H4 (cell line): ENCODE measurements around the gene HINFP. TPM values are rescaled to one million over a fixed set of nuclear protein-coding genes. Genes with fewer than 3 reads are reported as not detected.

Experiments used
- total RNA-seq: library from RNA; depleted of rRNA; stranded (reverse); fragments of >200 nt; shearing (Covaris generic); gene quantifications from 2 replicates; pipeline ENCODE4 v1.2.3, GENCODE V29; 2014; rRNA removed

The HINFP gene
- total RNA-seq, 1 experiment from 2014 or later = 7.2 TPM

Other genes starting within 250 kb of the HINFP start
- gene CXCR5, start 237.7 kb upstream of the HINFP start, total RNA-seq = not detected in 2 replicates
- gene BCL9L, start 195.7 kb upstream of the HINFP start, total RNA-seq = 3.3 and 7.5 TPM in 2 replicates
- not detected in 2 replicates for gene UPK2, start 165.3 kb upstream of the HINFP start, total RNA-seq
- gene FOXR1, start 149.8 kb upstream of the HINFP start, total RNA-seq = not detected in 2 replicates
- gene CENATAC, start 123.4 kb upstream of the HINFP start, total RNA-seq = 11.9 and 14.4 TPM in 2 replicates
- 3,227 and 3,660 TPM in 2 replicates for gene RPS25, start 103.2 kb upstream of the HINFP start, total RNA-seq
- 118 and 134 TPM in 2 replicates for gene TRAPPC4, start 102.8 kb upstream of the HINFP start, total RNA-seq
- gene SLC37A4, start 90.7 kb upstream of the HINFP start, total RNA-seq = 21.7 and 26.6 TPM in 2 replicates
- 134 and 143 TPM in 2 replicates for gene HYOU1, start 64.4 kb upstream of the HINFP start, total RNA-seq
- gene VPS11, start 53.8 kb upstream of the HINFP start, total RNA-seq = 13.8 and 19.2 TPM in 2 replicates
- 6.2 and 16.4 TPM in 2 replicates for gene HMBS, start 36.7 kb upstream of the HINFP start, total RNA-seq
- gene DPAGT1, start 19.7 kb upstream of the HINFP start, total RNA-seq = 25.0 and 43.7 TPM in 2 replicates
- 2.3 and 5.1 TPM in 2 replicates for gene C2CD2L, start 14.2 kb upstream of the HINFP start, total RNA-seq
- 0.25 TPM in 1 of 2 replicates, not detected in the other for gene ABCG4, start 27.5 kb downstream of the HINFP start, total RNA-seq
- 14.3 and 14.7 TPM in 2 replicates for gene NLRX1, start 47.1 kb downstream of the HINFP start, total RNA-seq
- not detected in 2 replicates for gene NHERF4, start 63.9 kb downstream of the HINFP start, total RNA-seq
- gene CBL, start 84.8 kb downstream of the HINFP start, total RNA-seq = 7.3 and 11.0 TPM in 2 replicates
- gene MCAM, start 195.6 kb downstream of the HINFP start, total RNA-seq = 66.0 and 88.8 TPM in 2 replicates
- 4.1 and 6.8 TPM in 2 replicates for gene RNF26, start 212.9 kb downstream of the HINFP start, total RNA-seq
- gene C1QTNF5, start 219.3 kb downstream of the HINFP start, total RNA-seq = not detected in 2 replicates
- gene MFRP, start 225.1 kb downstream of the HINFP start, total RNA-seq = not detected in 2 replicates